K562 (cell line): ENCODE data around the gene CALHM2. TPM values are rescaled to one million over a fixed set of nuclear protein-coding genes. Genes with fewer than 3 reads are reported as not detected.

ENCODE experiments used
- ATAC-seq: fragments of 200-7000 bp; cut with Tn5 transposase; 3 replicates; pipeline ENCODE4 v1.9.1; 2020; ENCODE audit warnings: moderate library complexity
- BruUV-seq: library from RNA; stranded (reverse); fragments of 400-500 nt; replicated peaks from 2 replicates; lab custom pipeline; 2021; lab: Mats Ljungman, UMichigan
- CTCF ChIA-PET: fragments of 300-600 bp; formaldehyde crosslinking; extraction: SDS; loops from one replicate; lab custom pipeline; 2021; ENCODE audit warnings: low intra/inter-chr PET ratio; lab: Yijun Ruan, JAX
- POLR2A ChIA-PET: fragments of 300-600, 350-650 bp; sonication (Branson Sonifier 250); formaldehyde crosslinking; extraction: SDS; loops from one replicate; lab custom pipeline; 2021; ENCODE audit warnings: antibody characterized with exemption, inconsistent platforms; lab: Yijun Ruan, JAX
- DNase-seq, 4 experiments: peaks; one replicate each; pipeline versions ENCODE4 v3.0.0 to v3.0.0-alpha.2; 2011 to 2018; ENCODE audit warnings: low spot score in 3 of 4, mixed read lengths in 3 of 4; ENCODE audit errors: extremely low read depth in 1 of 4
- FAIRE-seq: peaks from 2 replicates; lab custom pipeline; 2011; peaks lifted over from hg19 to GRCh38; lab: Jason Lieb, UNC
- H2AFZ ChIP-seq: 2 replicates; pipeline ENCODE4 v1.6.0; 2011; ENCODE audit warnings: low read depth, low read length, control low read depth, inconsistent platforms
- H3K27ac ChIP-seq: fragments of 200-600 bp; 3 replicates; pipeline ENCODE4 v1.8.0; 2011; ENCODE audit warnings: low read depth, mild to moderate bottlenecking, control low read depth, inconsistent platforms, low read length, moderate library complexity, mixed read lengths; ENCODE audit errors: extremely low read depth
- H3K27me3 ChIP-seq, 2 experiments: fragments of 300-600 bp in 1 of 2; 2 replicates in 1 of 2; 3 replicates in 1 of 2; pipeline versions ENCODE4 v1.6.0 to v1.8.0; 2011; ENCODE audit warnings: inconsistent platforms in 2 of 2, low read length in 2 of 2, mild to moderate bottlenecking in 1 of 2, mixed read lengths in 1 of 2, moderate library complexity in 1 of 2; ENCODE audit not compliant: control insufficient read depth in 2 of 2, insufficient read depth in 2 of 2
- H3K36me3 ChIP-seq: fragments of 300-600 bp; 3 replicates; pipeline ENCODE4 v1.8.0; 2011; ENCODE audit warnings: mild to moderate bottlenecking, low read length, inconsistent platforms; ENCODE audit not compliant: control insufficient read depth, insufficient read depth
- H3K4me1 ChIP-seq, 2 experiments: fragments of 200-600 bp in 1 of 2; replicated peaks in 1 of 2; 2 replicates in 1 of 2; 3 replicates in 1 of 2; pipeline versions ENCODE4 v1.5.1 to v1.8.0; 2011; ENCODE audit warnings: inconsistent platforms in 2 of 2, low read length in 2 of 2, mild to moderate bottlenecking in 1 of 2, mixed read lengths in 1 of 2, moderate library complexity in 1 of 2; ENCODE audit not compliant: control insufficient read depth in 2 of 2, insufficient read depth in 2 of 2
- H3K4me2 ChIP-seq: 2 replicates; pipeline ENCODE4 v1.6.1; 2011; ENCODE audit warnings: low read length, control low read depth, inconsistent platforms, mixed read lengths; ENCODE audit not compliant: insufficient read depth
- H3K4me3 ChIP-seq: fragments of 200-600 bp; sonication (generic), shearing (Covaris generic); 2 replicates; pipeline ENCODE4 v1.5.1; 2016; ENCODE audit warnings: control low read depth, inconsistent platforms
- H3K79me2 ChIP-seq: fragments of 200-600 bp; 3 replicates; pipeline ENCODE4 v1.8.0; 2011; ENCODE audit warnings: low read length, inconsistent platforms; ENCODE audit not compliant: control insufficient read depth, insufficient read depth
- H3K9ac ChIP-seq, 2 experiments: 2 replicates each; pipeline versions ENCODE4 v1.6.0 to v1.6.1; 2011; ENCODE audit warnings: low read depth in 2 of 2, low read length in 2 of 2, control low read depth in 1 of 2, inconsistent platforms in 1 of 2, mild to moderate bottlenecking in 1 of 2, mixed read lengths in 1 of 2; ENCODE audit not compliant: insufficient read depth in 1 of 2
- H3K9me1 ChIP-seq: one replicate; pipeline ENCODE4 v1.6.0; 2011; ENCODE audit warnings: inconsistent platforms, mild to moderate bottlenecking, low read length, moderate library complexity; ENCODE audit not compliant: control insufficient read depth, insufficient read depth
- H3K9me3 ChIP-seq: replicated peaks from 2 replicates; pipeline ENCODE4 v1.5.1; 2011; ENCODE audit warnings: low read depth, low read length, inconsistent platforms; ENCODE audit not compliant: control insufficient read depth, insufficient read depth
- H4K20me1 ChIP-seq: replicated peaks from 2 replicates; pipeline ENCODE4 v1.6.1; 2011; ENCODE audit warnings: low read length, inconsistent platforms, mixed read lengths; ENCODE audit not compliant: control insufficient read depth, insufficient read depth
- COPS2 ChIP-seq: fragments of 450-650 bp; conservative IDR thresholded peaks from 2 replicates; pipeline ENCODE4 v1.6.1; 2016; ENCODE audit warnings: mild to moderate bottlenecking, moderate library complexity
- ID3 ChIP-seq, 2 experiments: fragments of 250-450 bp in 1 of 2; fragments of 450-650 bp in 1 of 2; sonication (Bioruptor Pico) in 1 of 2; IDR thresholded peaks; 2 replicates each; pipeline versions ENCODE4 v1.6.1 to v1.8.0; 2016 to 2021; ENCODE audit warnings: mild to moderate bottlenecking in 2 of 2, moderate library complexity in 2 of 2, missing compliant biosample characterization in 1 of 2, missing genetic modification characterization in 1 of 2
- KDM1A ChIP-seq, 2 experiments: fragments of 450-650 bp; IDR thresholded peaks; 2 replicates each; pipeline ENCODE4 v1.6.1; 2016; ENCODE audit warnings: mild to moderate bottlenecking in 2 of 2
- L3MBTL2 ChIP-seq: fragments of 450-650 bp; IDR thresholded peaks from 2 replicates; pipeline ENCODE4 v1.6.1; 2016; ENCODE audit warnings: mild to moderate bottlenecking, moderate library complexity
- WGBS: fragments of 100-300 bp; shearing (Covaris generic); methylation state at CpG from one replicate; pipeline ENCODE4 v1.1.6; 2016; ENCODE audit warnings: low coverage, mixed read lengths; ENCODE audit not compliant: insufficient coverage; ENCODE audit errors: missing lambda C conversion rate; 5-methylcytosine and 5-hydroxymethylcytosine counted together
- in situ Hi-C: fragments of 300-500 bp; cut with MboI; formaldehyde crosslinking; loops from 4 replicates; pipeline ENCODE4 v1.15.0; 2018; ENCODE audit warnings: inconsistent platforms, mixed read lengths
- intact Hi-C: fragments of 100-400 bp; cut with micrococcal nuclease; formaldehyde crosslinking; loops from 2 replicates; pipeline ENCODE4 v1.14.2; 2022
- polyA plus RNA-seq, 8 experiments: library from polyadenylated mRNA; depleted of rRNA in 4 of 8; stranded (reverse) in 5 of 8; unstranded in 3 of 8; fragments of >200 nt; fragmentation: Nextera tagmentation in 2 of 8; fragmentation: Illumina TruSeq in 1 of 8; extraction: Ambion mirVana in 2 of 8; extraction: Trizol in 1 of 8; gene quantifications; 2 replicates each; pipeline versions ENCODE4 v1.2.1 to v1.2.3, GENCODE V29; 2011 to 2014; ENCODE audit warnings: inconsistent platforms in 1 of 8, missing spikeins in 1 of 8
- total RNA-seq, 7 experiments: library from RNA; depleted of rRNA in 6 of 7; stranded (reverse); fragments of >200 nt in 6 of 7; fragmentation: Illumina TruSeq in 2 of 7; extraction: Trizol in 2 of 7; gene quantifications; 2 replicates each; pipeline versions ENCODE4 v1.2.1 to v1.2.3, GENCODE V29; 2011 to 2021; ENCODE audit warnings: low replicate concordance in 1 of 7
- TF ChIP-seq, protein P1 (sequence below): sonication (generic); formaldehyde crosslinking; IDR thresholded peaks from 2 replicates; pipeline ENCODE4 v1.8.0; 2023; ENCODE audit warnings: missing genetic modification reagents, mild to moderate bottlenecking, borderline replicate concordance

CALHM2 gene
- total and polyA plus RNA-seq, 9 of the 15 experiments (the other 6 are each of a cell fraction or from before 2014, with no cell fraction given), result 0.08 to 0.14 (median 0.13) TPM; not detected in 6

GRCh38 chr10:103501186-103501585 lies 49.0 kb upstream of the CALHM2 start:
- TF ChIP-seq, protein P1, sequence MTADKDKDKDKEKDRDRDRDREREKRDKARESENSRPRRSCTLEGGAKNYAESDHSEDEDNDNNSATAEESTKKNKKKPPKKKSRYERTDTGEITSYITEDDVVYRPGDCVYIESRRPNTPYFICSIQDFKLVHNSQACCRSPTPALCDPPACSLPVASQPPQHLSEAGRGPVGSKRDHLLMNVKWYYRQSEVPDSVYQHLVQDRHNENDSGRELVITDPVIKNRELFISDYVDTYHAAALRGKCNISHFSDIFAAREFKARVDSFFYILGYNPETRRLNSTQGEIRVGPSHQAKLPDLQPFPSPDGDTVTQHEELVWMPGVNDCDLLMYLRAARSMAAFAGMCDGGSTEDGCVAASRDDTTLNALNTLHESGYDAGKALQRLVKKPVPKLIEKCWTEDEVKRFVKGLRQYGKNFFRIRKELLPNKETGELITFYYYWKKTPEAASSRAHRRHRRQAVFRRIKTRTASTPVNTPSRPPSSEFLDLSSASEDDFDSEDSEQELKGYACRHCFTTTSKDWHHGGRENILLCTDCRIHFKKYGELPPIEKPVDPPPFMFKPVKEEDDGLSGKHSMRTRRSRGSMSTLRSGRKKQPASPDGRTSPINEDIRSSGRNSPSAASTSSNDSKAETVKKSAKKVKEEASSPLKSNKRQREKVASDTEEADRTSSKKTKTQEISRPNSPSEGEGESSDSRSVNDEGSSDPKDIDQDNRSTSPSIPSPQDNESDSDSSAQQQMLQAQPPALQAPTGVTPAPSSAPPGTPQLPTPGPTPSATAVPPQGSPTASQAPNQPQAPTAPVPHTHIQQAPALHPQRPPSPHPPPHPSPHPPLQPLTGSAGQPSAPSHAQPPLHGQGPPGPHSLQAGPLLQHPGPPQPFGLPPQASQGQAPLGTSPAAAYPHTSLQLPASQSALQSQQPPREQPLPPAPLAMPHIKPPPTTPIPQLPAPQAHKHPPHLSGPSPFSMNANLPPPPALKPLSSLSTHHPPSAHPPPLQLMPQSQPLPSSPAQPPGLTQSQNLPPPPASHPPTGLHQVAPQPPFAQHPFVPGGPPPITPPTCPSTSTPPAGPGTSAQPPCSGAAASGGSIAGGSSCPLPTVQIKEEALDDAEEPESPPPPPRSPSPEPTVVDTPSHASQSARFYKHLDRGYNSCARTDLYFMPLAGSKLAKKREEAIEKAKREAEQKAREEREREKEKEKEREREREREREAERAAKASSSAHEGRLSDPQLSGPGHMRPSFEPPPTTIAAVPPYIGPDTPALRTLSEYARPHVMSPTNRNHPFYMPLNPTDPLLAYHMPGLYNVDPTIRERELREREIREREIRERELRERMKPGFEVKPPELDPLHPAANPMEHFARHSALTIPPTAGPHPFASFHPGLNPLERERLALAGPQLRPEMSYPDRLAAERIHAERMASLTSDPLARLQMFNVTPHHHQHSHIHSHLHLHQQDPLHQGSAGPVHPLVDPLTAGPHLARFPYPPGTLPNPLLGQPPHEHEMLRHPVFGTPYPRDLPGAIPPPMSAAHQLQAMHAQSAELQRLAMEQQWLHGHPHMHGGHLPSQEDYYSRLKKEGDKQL (CRISPR knock-in tag), result no peak
- TF ChIP-seq L3MBTL2 (no peak), KDM1A (IDR thresholded peaks at IDR 0.05) (no peak), COPS2 (no peak), ID3 (CRISPR knock-in tag; IDR thresholded peaks at IDR 0.05) (no peak), ID3 (tag; IDR thresholded peaks at IDR 0.05) (no peak)
- H3K4me2 ChIP-seq, result no peak overlapping the region
- FAIRE-seq, result no peak
- H3K9me3 ChIP-seq, result no peaks in the 10 kb centered on the region
- H4K20me1 ChIP-seq, result no peaks in the 10 kb centered on the region
- H3K79me2 ChIP-seq, result no peaks in the 10 kb centered on the region
- BruUV-seq, result no TSS peak
- no peak overlapping the region for H3K27ac ChIP-seq
- H3K9ac ChIP-seq, result no peak overlapping the region
- DNase-seq, result no peak
- in situ Hi-C loops, result no loop called here
- no peaks in the 10 kb centered on the region for H3K9me1 ChIP-seq
- WGBS, result 0% methylated on average over 2 of the region's 3 CpGs
- no peak for ATAC-seq
- no peak overlapping the region for H2AFZ ChIP-seq
- peaks cover 0 to 10% of the 10 kb centered on the region in 2 experiments; a peak in 4 of 5 replicates for H3K4me1 ChIP-seq
- no peak overlapping the region for H3K4me3 ChIP-seq
- no peaks in the 10 kb centered on the region for H3K36me3 ChIP-seq
- ChIA-PET CTCF (no interaction called here), POLR2A (no interaction called here)
- H3K27me3 ChIP-seq, result peaks cover 13 to 31% of the 10 kb centered on the region in 2 experiments; a peak in 3 of 5 replicates
- intact Hi-C loops, result loop anchor here (5.0 kb wide), 1 partner anchor 41 kb away; no protein-coding TSS in a partner anchor
